ENCODE data around the gene GARS1.

DNA sequence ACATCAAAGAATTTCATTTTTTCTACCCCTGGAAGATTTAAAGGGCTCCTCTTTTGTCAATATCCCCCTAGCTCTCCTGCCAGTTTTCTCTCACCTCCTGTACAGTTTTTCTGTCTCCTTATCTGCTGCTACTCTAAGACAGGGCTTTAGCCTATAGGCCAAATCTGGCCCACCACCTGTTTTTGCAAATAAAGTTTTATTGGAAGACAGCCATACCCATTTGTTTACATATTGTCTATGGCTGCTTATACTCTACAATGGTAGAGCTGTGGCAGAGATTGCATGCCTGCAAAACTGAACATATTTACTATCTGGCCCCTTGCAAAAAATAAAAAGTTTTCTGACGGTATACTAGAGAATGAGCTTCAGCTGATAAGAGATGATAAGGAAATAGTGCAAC is 37.4 kb upstream of the GARS1 start:
- no peak for TF ChIP-seq ZNF274 (IDR thresholded peaks at IDR 0.05; ENCODE audit: low read depth, low read length)
- no peak for TF ChIP-seq SUZ12 (IDR thresholded peaks at IDR 0.05; ENCODE audit: extremely low read depth, insufficient read depth, insufficient read length)
- TF ChIP-seq YY1 (IDR thresholded peaks at IDR 0.05; ENCODE audit: insufficient read depth, insufficient read length), result no peak
